ENCODE results near the gene PTAR1. TPM values are rescaled to one million over a fixed set of nuclear protein-coding genes. Genes with fewer than 3 reads are reported as not detected.

PTAR1 gene
- polyA plus RNA-seq, 1 donor from 2014 or later, result 17.7 TPM

- Histone ChIP-seq H4K20me1 (ENCODE audit: insufficient read depth) (no peaks in the 10 kb centered on the region), H3K27ac (ENCODE audit: low read length) (no peak overlapping the region), H3K9ac (ENCODE audit: low read length) (no peak overlapping the region), H3K4me2 (ENCODE audit: low read length) (no peak overlapping the region), H3F3A (ENCODE audit: insufficient read depth, low read length, poor library complexity, severe bottlenecking) (no peaks in the 10 kb centered on the region), H3K36me3 (ENCODE audit: insufficient read depth, low read length) (peaks cover 12% of the 10 kb centered on the region), H3K79me2 (replicated peaks; ENCODE audit: insufficient read depth, low read length) (no peaks in the 10 kb centered on the region), H3K9me2 (ENCODE audit: insufficient read depth, low read length) (no peaks in the 10 kb centered on the region), H2AFZ (ENCODE audit: low read depth, low read length) (no peak overlapping the region), H3K4me3 (ENCODE audit: low read length) (no peak overlapping the region), H3K27me3 (ENCODE audit: insufficient read depth, low read depth, low read length) (no peaks in the 10 kb centered on the region), H3K9me3 (ENCODE audit: low read length) (no peaks in the 10 kb centered on the region)
- TF ChIP-seq SMC3 (conservative IDR thresholded peaks at IDR 0.05; ENCODE audit: poor library complexity), result no peak
- TF ChIP-seq MXI1 (conservative IDR thresholded peaks at IDR 0.05; ENCODE audit: poor library complexity, severe bottlenecking), result no peak
- TF ChIP-seq POLR2AphosphoS5 (IDR thresholded peaks at IDR 0.05), result no peak
- TF ChIP-seq EP300 (conservative IDR thresholded peaks at IDR 0.05; ENCODE audit: poor library complexity, severe bottlenecking), result no peak
- TF ChIP-seq RAD21 (conservative IDR thresholded peaks at IDR 0.05), result no peak
- TF ChIP-seq TAF1 (IDR thresholded peaks at IDR 0.05; ENCODE audit: low read depth), result no peak
- no peak for TF ChIP-seq EZH2 (IDR thresholded peaks at IDR 0.05; ENCODE audit: borderline replicate concordance, insufficient read depth, low read length, poor library complexity, severe bottlenecking)
- TF ChIP-seq REST (IDR thresholded peaks at IDR 0.05; ENCODE audit: borderline replicate concordance), result no peak
- TF ChIP-seq CTCF (IDR thresholded peaks at IDR 0.05; ENCODE audit: poor library complexity, severe bottlenecking), result no peak
Observed at GRCh38 chr9:69718218-69718617, 41.6 kb downstream of the PTAR1 start.

- Histone ChIP-seq H4K20me1 (ENCODE audit: insufficient read depth) (no peaks in the 10 kb centered on the region), H2AFZ (ENCODE audit: low read depth, low read length) (no peak overlapping the region), H3K9ac (ENCODE audit: low read length) (no peak overlapping the region), H3K9me3 (ENCODE audit: low read length) (no peaks in the 10 kb centered on the region), H3K4me3 (ENCODE audit: low read length) (no peak overlapping the region), H3K36me3 (ENCODE audit: insufficient read depth, low read length) (peaks cover 10% of the 10 kb centered on the region), H3K4me2 (ENCODE audit: low read length) (no peak overlapping the region), H3K79me2 (replicated peaks; ENCODE audit: insufficient read depth, low read length) (no peaks in the 10 kb centered on the region), H3F3A (ENCODE audit: insufficient read depth, low read length, poor library complexity, severe bottlenecking) (no peaks in the 10 kb centered on the region), H3K27me3 (ENCODE audit: insufficient read depth, low read depth, low read length) (no peaks in the 10 kb centered on the region), H3K9me2 (ENCODE audit: insufficient read depth, low read length) (no peaks in the 10 kb centered on the region), H3K27ac (ENCODE audit: low read length) (no peak overlapping the region)
- TF ChIP-seq MXI1 (conservative IDR thresholded peaks at IDR 0.05; ENCODE audit: poor library complexity, severe bottlenecking) (no peak), EP300 (conservative IDR thresholded peaks at IDR 0.05; ENCODE audit: poor library complexity, severe bottlenecking) (no peak), SMC3 (conservative IDR thresholded peaks at IDR 0.05; ENCODE audit: poor library complexity) (no peak), EZH2 (IDR thresholded peaks at IDR 0.05; ENCODE audit: borderline replicate concordance, insufficient read depth, low read length, poor library complexity, severe bottlenecking) (no peak), REST (IDR thresholded peaks at IDR 0.05; ENCODE audit: borderline replicate concordance) (no peak), RAD21 (conservative IDR thresholded peaks at IDR 0.05) (no peak), TAF1 (IDR thresholded peaks at IDR 0.05; ENCODE audit: low read depth) (no peak), CTCF (IDR thresholded peaks at IDR 0.05; ENCODE audit: poor library complexity, severe bottlenecking) (no peak), POLR2AphosphoS5 (IDR thresholded peaks at IDR 0.05) (no peak)
Observed at GRCh38 chr9:69715825-69716224, 44.0 kb downstream of the PTAR1 start.
